CD4-positive, alpha-beta T cell (primary cell): ENCODE results near the gene ANAPC7. TPM values are rescaled to one million over a fixed set of nuclear protein-coding genes. Genes with fewer than 3 reads are reported as not detected.
"Not testable (repeated sequence)": the region's sequence is repeated elsewhere in the genome, so short reads cannot be mapped to it uniquely, and the experiment has no call there.

Experiments used
- ATAC-seq: fragments of 200-7000 bp; cut with Tn5 transposase; one replicate; pipeline ENCODE4 v1.10.0; 2022; ENCODE audit warnings: mild to moderate bottlenecking; ENCODE audit not compliant: poor library complexity
- CTCF ChIA-PET: fragments of 350-600 bp; sonication (Branson Sonifier 250); formaldehyde crosslinking; loops from one replicate; lab custom pipeline; 2021; ENCODE audit warnings: antibody characterized with exemption, inconsistent platforms; lab: Charles Lee
- POLR2A ChIA-PET: fragments of 350-600 bp; sonication (Branson Sonifier 250); formaldehyde crosslinking; loops from one replicate; lab custom pipeline; 2021; ENCODE audit warnings: antibody characterized with exemption, inconsistent platforms; lab: Charles Lee
- DNase-seq, 14 experiments: peaks; one replicate each; pipeline ENCODE4 v3.0.0-alpha.2; 2013 to 2020; ENCODE audit warnings: mixed read lengths in 2 of 14
- H3K27ac ChIP-seq, 2 donors: one replicate each; pipeline versions ENCODE4 v1.5.1 to v1.7.0; 2013; ENCODE audit warnings: low read length in 2 of 2, low read depth in 1 of 2, mild to moderate bottlenecking in 1 of 2
- H3K27me3 ChIP-seq, 2 experiments: 1 replicate in 1 of 2; 2 replicates in 1 of 2; pipeline versions ENCODE4 v1.6.1 to v1.7.0; 2013; ENCODE audit warnings: low read length in 2 of 2, control low read depth in 1 of 2, mild to moderate bottlenecking in 1 of 2, moderate library complexity in 1 of 2; ENCODE audit not compliant: insufficient read depth in 2 of 2, control insufficient read depth in 1 of 2
- H3K36me3 ChIP-seq: one replicate; pipeline ENCODE4 v1.6.1; 2013; ENCODE audit warnings: low read length, control low read depth; ENCODE audit not compliant: insufficient read depth
- H3K4me1 ChIP-seq: one replicate; pipeline ENCODE4 v1.6.1; 2013; ENCODE audit warnings: low read length, control low read depth; ENCODE audit not compliant: insufficient read depth
- H3K4me3 ChIP-seq: one replicate; pipeline ENCODE4 v1.5.1; 2013; ENCODE audit warnings: mild to moderate bottlenecking, low read length, moderate library complexity
- H3K9me3 ChIP-seq, 2 experiments: 1 replicate in 1 of 2; 2 replicates in 1 of 2; pipeline versions ENCODE4 v1.6.1 to v1.7.0; 2013; ENCODE audit warnings: low read length in 2 of 2, mild to moderate bottlenecking in 2 of 2, control low read depth in 1 of 2, moderate library complexity in 1 of 2; ENCODE audit not compliant: control insufficient read depth in 1 of 2, insufficient read depth in 1 of 2
- H3K27ac Mint-ChIP-seq: one replicate; pipeline ENCODE4 v1.8.0; 2020; ENCODE audit warnings: mixed read lengths
- H3K27me3 Mint-ChIP-seq: one replicate; pipeline ENCODE4 v1.8.0; 2021; ENCODE audit warnings: mixed read lengths
- H3K36me3 Mint-ChIP-seq: one replicate; pipeline ENCODE4 v1.8.0; 2021; ENCODE audit warnings: low read depth, mixed read lengths
- H3K4me1 Mint-ChIP-seq: one replicate; pipeline ENCODE4 v1.8.0; 2021; ENCODE audit warnings: low read depth, mixed read lengths
- H3K4me3 Mint-ChIP-seq: one replicate; pipeline ENCODE4 v1.8.0; 2020; ENCODE audit warnings: mild to moderate bottlenecking, mixed read lengths
- H3K9me3 Mint-ChIP-seq: one replicate; pipeline ENCODE4 v1.8.0; 2020; ENCODE audit warnings: mixed read lengths
- intact Hi-C, 2 experiments: fragments of 100-400 bp; cut with DNase I in 1 of 2; cut with micrococcal nuclease in 1 of 2; formaldehyde crosslinking; loops; one replicate each; pipeline versions ENCODE4 v1.15.1 to v1.9.0; 2023 to 2025; cut with DNase I, micrococcal nuclease
- total RNA-seq, 174 experiments: library from RNA in 2 of 174; stranded (reverse) in 2 of 174; gene quantifications; one replicate each; pipeline ENCODE4 v1.2.3 and lab custom pipeline; 2021 to 2026
- TF ChIP-seq, protein P1 (sequence below): fragments of 200-600 bp; IDR thresholded peaks from one replicate; pipeline ENCODE4 v1.8.0; 2022; ENCODE audit warnings: antibody characterized with exemption, mild to moderate bottlenecking

The ANAPC7 gene
- total RNA-seq, 2 experiments from 2014 or later = 16.4 to 18.2 TPM

DNA sequence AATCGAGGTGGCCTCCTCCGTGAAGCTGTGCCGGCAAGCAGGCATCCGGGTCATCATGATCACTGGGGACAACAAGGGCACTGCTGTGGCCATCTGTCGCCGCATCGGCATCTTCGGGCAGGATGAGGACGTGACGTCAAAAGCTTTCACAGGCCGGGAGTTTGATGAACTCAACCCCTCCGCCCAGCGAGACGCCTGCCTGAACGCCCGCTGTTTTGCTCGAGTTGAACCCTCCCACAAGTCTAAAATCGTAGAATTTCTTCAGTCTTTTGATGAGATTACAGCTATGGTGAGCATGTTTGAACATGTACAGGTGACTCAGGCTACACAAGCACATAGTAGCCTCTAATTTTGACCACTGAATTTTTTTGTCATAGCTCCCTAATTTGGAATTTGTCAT lies 62.8 kb downstream of the ANAPC7 start:
- Mint-ChIP-seq H3K27me3 (no peaks in the 10 kb centered on the region), H3K36me3 (peaks cover 100% of the 10 kb centered on the region), H3K9me3 (no peaks in the 10 kb centered on the region), H3K4me3 (no peak overlapping the region), H3K4me1 (no peaks in the 10 kb centered on the region), H3K27ac (no peak overlapping the region)
- no peak for DNase-seq
- intact Hi-C loops = no loop called here
- no peak for ATAC-seq
- no peak overlapping the region for H3K27ac ChIP-seq
- H3K27me3 ChIP-seq = no peaks in the 10 kb centered on the region
- POLR2A ChIA-PET = no interaction called here
- H3K36me3 ChIP-seq = peaks cover 99% of the 10 kb centered on the region
- no peak overlapping the region for H3K4me3 ChIP-seq
- TF ChIP-seq, protein P1, sequence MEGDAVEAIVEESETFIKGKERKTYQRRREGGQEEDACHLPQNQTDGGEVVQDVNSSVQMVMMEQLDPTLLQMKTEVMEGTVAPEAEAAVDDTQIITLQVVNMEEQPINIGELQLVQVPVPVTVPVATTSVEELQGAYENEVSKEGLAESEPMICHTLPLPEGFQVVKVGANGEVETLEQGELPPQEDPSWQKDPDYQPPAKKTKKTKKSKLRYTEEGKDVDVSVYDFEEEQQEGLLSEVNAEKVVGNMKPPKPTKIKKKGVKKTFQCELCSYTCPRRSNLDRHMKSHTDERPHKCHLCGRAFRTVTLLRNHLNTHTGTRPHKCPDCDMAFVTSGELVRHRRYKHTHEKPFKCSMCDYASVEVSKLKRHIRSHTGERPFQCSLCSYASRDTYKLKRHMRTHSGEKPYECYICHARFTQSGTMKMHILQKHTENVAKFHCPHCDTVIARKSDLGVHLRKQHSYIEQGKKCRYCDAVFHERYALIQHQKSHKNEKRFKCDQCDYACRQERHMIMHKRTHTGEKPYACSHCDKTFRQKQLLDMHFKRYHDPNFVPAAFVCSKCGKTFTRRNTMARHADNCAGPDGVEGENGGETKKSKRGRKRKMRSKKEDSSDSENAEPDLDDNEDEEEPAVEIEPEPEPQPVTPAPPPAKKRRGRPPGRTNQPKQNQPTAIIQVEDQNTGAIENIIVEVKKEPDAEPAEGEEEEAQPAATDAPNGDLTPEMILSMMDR = no peak
- H3K4me1 ChIP-seq = no peaks in the 10 kb centered on the region
- no peaks in the 10 kb centered on the region for H3K9me3 ChIP-seq
- CTCF ChIA-PET = no interaction called here

DNA sequence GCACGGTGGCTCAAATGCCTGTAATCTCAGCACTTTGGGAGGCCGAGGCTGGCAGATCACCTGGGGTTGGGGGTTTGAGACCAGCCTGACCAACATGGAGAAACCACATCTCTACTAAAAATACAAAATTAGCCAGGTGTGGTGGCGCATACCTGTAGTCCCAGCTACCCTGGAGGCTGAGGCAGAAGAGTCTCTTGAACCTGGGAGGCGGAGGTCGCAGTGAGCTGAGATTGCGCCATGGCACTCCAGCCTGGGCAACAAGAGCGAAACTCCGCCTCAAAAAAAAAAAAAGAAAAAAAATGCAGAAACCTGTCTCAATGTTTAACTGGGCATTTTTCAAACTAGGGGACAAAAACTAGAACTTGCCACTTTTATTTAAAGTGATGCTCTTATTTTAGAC lies 63.2 kb downstream of the ANAPC7 start:
- peaks cover 100% of the 10 kb centered on the region for H3K36me3 Mint-ChIP-seq
- H3K27ac ChIP-seq, CTCF ChIA-PET, H3K4me3 Mint-ChIP-seq, POLR2A ChIA-PET, H3K4me1 ChIP-seq, H3K27me3 Mint-ChIP-seq, H3K27me3 ChIP-seq, DNase-seq, H3K9me3 ChIP-seq, H3K4me1 Mint-ChIP-seq, H3K9me3 Mint-ChIP-seq, H3K27ac Mint-ChIP-seq, H3K4me3 ChIP-seq, ATAC-seq, intact Hi-C loops: not testable (repeated sequence)
- H3K36me3 ChIP-seq = peaks cover 99% of the 10 kb centered on the region

GRCh38 chr12:110339184-110339952 lies 64.1 kb downstream of the ANAPC7 start:
- no peaks in the 10 kb centered on the region for H3K27me3 ChIP-seq
- no peak overlapping the region for H3K4me3 Mint-ChIP-seq
- H3K4me3 ChIP-seq = no peak overlapping the region
- no peaks in the 10 kb centered on the region for H3K4me1 Mint-ChIP-seq
- H3K9me3 Mint-ChIP-seq = no peaks in the 10 kb centered on the region
- ATAC-seq (no peak), DNase-seq (no peak)
- H3K4me1 ChIP-seq = no peaks in the 10 kb centered on the region
- no peaks in the 10 kb centered on the region for H3K27me3 Mint-ChIP-seq
- intact Hi-C loops = no loop called here
- POLR2A ChIA-PET = no interaction called here
- H3K27ac Mint-ChIP-seq = no peak overlapping the region
- H3K36me3 ChIP-seq = peaks cover 99% of the 10 kb centered on the region
- CTCF ChIA-PET = interaction anchor here (1.0 kb wide), 1 partner anchor 92 kb away, joined by 5 read pairs; no protein-coding TSS in a partner anchor
- no peak overlapping the region for H3K27ac ChIP-seq
- peaks cover 100% of the 10 kb centered on the region for H3K36me3 Mint-ChIP-seq
- no peaks in the 10 kb centered on the region for H3K9me3 ChIP-seq
- TF ChIP-seq, protein P1 = no peak
